Measurements from ENCODE around the gene CDH1.

The CDH1 gene

GRCh38 chr16:68760671-68761275 lies 23.7 kb downstream of the CDH1 start:
- peak overlapping the region; percentile 12; the same call in 1 of the 2 replicates for H3K4me3 ChIP-seq (ENCODE audit: low read length)
- TF ChIP-seq ZNF274 (IDR thresholded peaks at IDR 0.05; ENCODE audit: low read depth, low read length): no peak

GRCh38 chr16:68762996-68763756 lies 26.1 kb downstream of the CDH1 start:
- H3K4me3 ChIP-seq (ENCODE audit: low read length): no peak overlapping the region
- TF ChIP-seq ZNF274 (IDR thresholded peaks at IDR 0.05; ENCODE audit: low read depth, low read length): no peak

DNA sequence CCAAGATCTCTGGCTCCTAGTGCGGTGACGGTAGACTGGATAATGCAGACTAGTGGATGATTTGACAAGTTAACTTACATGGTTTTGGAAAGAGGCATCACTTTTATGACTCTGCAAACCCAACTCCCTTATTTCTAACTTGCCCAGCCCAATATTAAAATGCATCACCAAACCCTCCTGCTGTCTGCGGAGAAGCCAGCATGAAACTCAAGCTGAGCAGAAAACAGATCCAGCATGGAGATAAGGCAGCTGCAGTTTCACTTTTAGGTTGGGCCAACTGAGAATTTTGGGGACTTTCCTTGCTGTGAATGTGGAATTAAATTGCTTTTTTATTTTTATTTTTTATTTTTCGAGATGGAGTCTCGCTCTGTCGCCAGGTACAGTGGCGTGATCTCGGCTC lies 27.8 kb downstream of the CDH1 start:
- TF ChIP-seq ZNF274 (IDR thresholded peaks at IDR 0.05; ENCODE audit: low read depth, low read length): no peak

GRCh38 chr16:68767581-68767980 lies 30.5 kb downstream of the CDH1 start:
- no peak overlapping the region for H3K4me3 ChIP-seq (ENCODE audit: low read length)
- no peak for TF ChIP-seq ZNF274 (IDR thresholded peaks at IDR 0.05; ENCODE audit: low read depth, low read length)

More for the DNA sequence above, 27.8 kb downstream of the CDH1 start:
- no peak overlapping the region for H3K4me3 ChIP-seq (ENCODE audit: low read length)

DNA sequence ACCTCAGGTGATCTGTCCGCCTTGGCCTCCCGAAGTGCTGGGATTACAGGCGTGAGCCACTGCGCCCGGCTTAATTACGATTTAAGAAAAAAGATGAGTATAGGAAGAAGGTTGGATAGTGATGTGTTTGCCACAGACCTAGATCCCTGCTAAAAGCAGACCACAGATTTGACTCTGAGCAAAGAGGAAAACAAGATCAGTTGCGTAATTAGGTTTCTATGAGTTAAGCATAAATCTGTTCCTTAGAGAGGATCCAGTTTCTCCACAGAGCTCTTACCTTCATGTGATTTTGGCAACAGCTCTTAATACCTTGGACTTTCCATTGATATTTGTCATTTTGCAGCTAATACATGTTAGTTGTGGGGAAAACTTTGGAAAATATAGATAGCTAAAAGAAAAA lies 31.1 kb downstream of the CDH1 start:
- H3K4me3 ChIP-seq (ENCODE audit: low read length): no peak overlapping the region
- TF ChIP-seq ZNF274 (IDR thresholded peaks at IDR 0.05; ENCODE audit: low read depth, low read length): no peak

- TF ChIP-seq ZNF274 (IDR thresholded peaks at IDR 0.05; ENCODE audit: low read depth, low read length): no peak
- no peak overlapping the region for H3K4me3 ChIP-seq (ENCODE audit: low read length)
Observed at GRCh38 chr16:68768771-68769170, 31.7 kb downstream of the CDH1 start.

DNA sequence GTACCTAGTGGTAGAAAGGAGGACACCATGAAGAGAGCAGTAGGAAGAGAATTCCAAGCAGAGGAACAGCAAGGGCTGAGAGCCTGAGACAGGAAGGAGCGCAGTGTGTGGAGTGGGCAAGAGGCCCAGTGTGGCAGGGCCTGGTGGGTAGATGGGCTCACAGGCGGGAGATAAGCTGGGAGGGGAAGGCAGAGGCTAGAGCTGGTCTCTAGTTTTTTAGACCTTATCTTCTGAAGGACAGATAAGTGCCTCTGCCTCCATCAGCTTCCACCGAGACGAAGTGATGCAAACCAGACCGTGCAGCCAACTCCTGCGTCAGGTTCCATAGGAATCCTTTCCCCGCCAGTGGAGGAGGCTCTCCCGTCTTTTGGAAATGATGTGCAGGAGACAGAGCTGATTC lies 33.6 kb downstream of the CDH1 start:
- H3K4me3 ChIP-seq (ENCODE audit: low read length): no peak overlapping the region
- no peak for TF ChIP-seq ZNF274 (IDR thresholded peaks at IDR 0.05; ENCODE audit: low read depth, low read length)

DNA sequence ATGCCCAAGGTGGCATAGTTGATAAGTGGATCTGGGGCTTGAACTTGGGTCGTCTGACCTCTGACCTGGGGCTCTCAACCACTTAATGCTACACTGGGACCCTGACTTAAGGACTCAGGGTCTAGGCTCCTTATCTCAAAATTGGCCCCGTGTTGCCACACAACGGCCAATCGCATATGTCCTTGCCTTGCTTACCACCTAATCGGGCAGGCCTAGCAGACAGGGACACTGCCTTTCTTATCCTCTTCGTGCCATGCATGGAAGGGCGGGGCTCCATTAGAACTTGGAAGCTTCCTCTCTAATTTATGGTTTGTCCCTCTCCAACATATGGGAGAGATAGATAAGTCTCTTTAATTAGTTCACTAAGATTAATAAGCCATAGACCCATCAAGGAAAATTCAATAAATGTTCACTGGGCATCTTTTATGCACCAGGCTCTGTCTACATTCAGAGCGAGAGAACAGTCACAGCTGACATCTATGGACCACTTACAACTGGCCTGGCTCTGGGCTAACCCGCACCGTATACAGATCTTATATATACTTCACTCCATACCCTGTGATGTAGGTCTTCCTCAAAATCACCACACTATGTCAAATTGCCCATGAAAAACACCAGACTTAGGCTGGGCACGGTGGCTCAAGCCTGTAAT lies 35.1 kb downstream of the CDH1 start:
- TF ChIP-seq ZNF274 (IDR thresholded peaks at IDR 0.05; ENCODE audit: low read depth, low read length): no peak
- H3K4me3 ChIP-seq (ENCODE audit: low read length): no peak overlapping the region

DNA sequence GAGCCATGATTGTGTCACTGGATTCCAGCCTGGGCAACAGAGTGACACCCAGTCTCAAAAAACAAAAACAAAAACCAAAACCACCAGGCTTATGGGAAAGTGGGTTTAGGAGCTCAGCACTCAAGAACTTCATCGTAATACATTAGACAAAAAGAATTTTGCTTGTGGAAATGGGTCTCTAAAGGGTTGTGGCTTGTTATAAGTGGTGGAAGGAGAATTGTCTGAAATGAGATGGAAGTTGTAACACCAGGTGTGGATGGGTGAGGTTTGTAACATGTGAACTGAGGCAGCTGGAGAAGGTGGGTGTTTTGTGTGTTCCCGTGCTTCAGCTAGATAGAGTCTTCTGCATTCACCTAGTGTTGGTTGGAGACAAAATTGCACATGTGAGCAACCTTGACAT lies 35.8 kb downstream of the CDH1 start:
- TF ChIP-seq ZNF274 (IDR thresholded peaks at IDR 0.05; ENCODE audit: low read depth, low read length): no peak
- H3K4me3 ChIP-seq (ENCODE audit: low read length): no peak overlapping the region

GRCh38 chr16:68774982-68775634 lies 38.0 kb downstream of the CDH1 start:
- no peak overlapping the region for H3K4me3 ChIP-seq (ENCODE audit: low read length)
- TF ChIP-seq ZNF274 (IDR thresholded peaks at IDR 0.05; ENCODE audit: low read depth, low read length): no peak

DNA sequence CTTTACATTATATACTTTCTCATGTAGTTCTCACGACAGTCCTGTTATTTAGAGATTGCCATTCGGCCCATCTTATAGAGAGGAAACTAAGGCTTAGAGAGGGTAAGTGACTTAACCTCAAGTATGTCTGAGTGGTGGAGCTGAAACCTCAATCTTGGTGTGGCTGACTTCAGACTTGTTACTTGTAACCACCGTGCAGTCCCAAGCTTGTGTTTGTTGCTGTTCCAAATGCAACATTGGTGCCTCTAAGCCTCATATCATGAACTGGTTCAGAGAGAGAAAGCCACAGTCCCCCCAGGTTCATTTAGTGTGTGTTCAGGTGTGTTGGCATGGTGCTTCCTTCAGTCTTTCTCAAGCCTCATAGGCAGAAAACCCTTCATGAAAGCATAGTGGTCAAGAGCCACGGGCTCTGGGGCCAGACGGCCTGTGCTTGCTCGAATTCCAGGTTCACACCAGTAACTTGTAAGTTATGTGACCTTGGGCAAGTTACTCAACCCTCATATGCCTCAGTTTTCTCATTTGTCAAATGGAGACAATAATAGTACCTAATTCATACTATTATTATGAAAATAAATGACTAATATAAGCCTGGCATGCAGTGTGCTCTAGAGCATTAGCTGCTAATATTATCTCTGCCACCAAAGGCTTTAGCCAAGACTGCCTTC lies 39.9 kb downstream of the CDH1 start:
- no peak overlapping the region for H3K4me3 ChIP-seq (ENCODE audit: low read length)
- no peak for TF ChIP-seq ZNF274 (IDR thresholded peaks at IDR 0.05; ENCODE audit: low read depth, low read length)

DNA sequence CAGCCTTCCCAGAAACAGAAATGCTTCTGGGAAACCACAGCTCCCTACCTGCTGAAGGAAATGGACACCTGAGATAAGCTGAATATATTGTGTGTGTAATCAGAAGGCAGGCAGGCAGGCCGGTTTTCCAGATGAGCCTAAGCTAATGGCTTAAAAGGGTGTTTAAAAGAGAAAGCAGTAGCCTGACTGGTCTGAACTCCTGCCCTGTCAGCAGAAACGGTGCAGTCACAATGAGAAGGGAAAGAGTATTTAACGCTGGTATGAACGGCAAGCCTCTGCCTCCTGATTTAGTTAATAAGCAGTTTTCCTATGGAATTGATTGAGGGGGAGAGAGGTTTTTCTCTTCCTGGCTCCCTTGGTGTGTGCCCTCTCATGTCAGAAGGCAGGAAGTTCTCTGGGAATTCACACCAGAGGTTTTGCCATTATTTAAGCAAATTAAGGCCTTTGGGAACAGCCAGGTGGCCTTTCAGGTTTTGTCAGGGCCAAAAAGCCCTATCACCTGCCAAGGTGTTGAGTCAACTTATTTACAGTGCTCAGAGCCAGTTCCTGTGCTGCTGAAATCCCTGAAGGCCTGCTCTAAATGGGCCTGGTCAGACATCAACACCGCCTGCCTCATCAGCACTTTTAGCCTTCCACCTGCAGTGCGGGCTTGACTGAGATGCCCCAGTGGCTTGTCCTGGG lies 41.6 kb downstream of the CDH1 start:
- TF ChIP-seq ZNF274 (IDR thresholded peaks at IDR 0.05; ENCODE audit: low read depth, low read length): no peak
- H3K4me3 ChIP-seq (ENCODE audit: low read length): no peak overlapping the region

DNA sequence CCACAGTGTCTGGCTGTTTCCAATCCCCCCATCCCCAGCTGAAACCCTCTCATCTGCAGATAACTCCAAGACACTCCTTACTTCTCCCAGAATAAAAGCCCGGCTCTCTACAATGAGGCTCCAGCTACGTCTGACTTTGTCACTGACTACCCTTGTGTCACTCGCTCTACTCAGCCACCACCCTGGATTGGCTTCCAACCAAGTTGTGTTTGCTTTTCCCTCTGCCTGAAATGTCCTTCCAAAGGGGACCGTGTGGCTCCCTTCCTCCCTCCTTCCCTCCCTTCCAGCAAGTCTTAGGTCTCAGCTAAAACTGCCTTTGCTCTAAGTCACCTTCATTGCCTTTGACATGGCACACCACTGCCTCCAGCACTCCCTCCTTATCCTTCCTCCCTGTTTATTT lies 42.8 kb downstream of the CDH1 start:
- no peak for TF ChIP-seq ZNF274 (IDR thresholded peaks at IDR 0.05; ENCODE audit: low read depth, low read length)
- no peak overlapping the region for H3K4me3 ChIP-seq (ENCODE audit: low read length)

DNA sequence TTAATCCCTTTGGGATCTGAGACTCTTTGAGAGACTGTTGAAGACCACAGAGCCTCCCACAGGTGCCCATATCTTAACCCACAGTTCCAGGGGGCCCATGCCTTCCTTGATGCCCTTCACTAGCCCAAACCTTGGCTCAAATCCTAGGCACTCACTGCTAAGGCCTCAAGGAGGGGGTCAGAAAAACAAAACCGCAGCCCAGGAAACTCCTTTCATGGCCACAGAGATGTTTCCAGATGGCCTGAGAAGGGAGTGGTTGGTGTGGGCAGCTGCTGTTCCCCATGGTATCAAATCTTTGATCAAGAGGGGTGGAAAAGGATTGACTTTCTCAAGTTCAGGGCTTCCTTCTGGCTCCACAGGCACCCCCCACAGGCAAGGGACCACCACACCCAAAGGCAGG lies 44.7 kb downstream of the CDH1 start:
- no peak for TF ChIP-seq ZNF274 (IDR thresholded peaks at IDR 0.05; ENCODE audit: low read depth, low read length)
- H3K4me3 ChIP-seq (ENCODE audit: low read length): no peak overlapping the region
